GM13977 (cell line): Measurements from ENCODE around the gene OSBPL8.

Experiments
- DNase-seq: peaks from one replicate; pipeline ENCODE4 v3.0.0; 2012; ENCODE audit warnings: low spot score
- in situ Hi-C: fragments of 300-500 bp; cut with MboI; formaldehyde crosslinking; loops from one replicate; pipeline ENCODE4 v1.12.0; 2022; ENCODE audit warnings: low sequenced_read_pairs, low pct_unique_long_range_greater_than_20kb, mixed read lengths, inconsistent platforms; ENCODE audit not compliant: unreplicated experiment
- TF ChIP-seq, protein P1 (sequence below): IDR thresholded peaks from 2 replicates; pipeline ENCODE4 v1.5.1; 2012; ENCODE audit warnings: mild to moderate bottlenecking, control low read depth; ENCODE audit not compliant: insufficient read depth; ENCODE audit errors: extremely low read depth, missing control alignments

Gene OSBPL8

DNA sequence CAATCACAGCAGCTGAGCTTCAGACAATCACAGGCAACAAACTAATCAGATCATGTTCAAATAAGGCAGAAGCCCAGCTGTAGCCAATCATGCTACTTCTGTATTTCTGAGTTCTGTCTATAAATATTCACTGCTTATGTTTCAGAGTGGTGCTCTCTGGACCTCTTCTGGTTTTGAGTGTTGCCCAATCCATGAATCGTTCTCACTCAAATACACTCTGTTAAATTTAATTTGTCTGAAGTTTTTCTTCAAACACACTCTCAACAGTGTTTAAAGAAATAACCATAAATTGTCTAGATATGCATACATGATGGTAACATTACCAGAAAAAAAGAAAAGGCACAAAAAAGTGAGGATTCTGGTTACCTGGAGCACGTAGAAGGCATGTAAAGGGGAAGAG, 133.4 kb downstream of the OSBPL8 start:
- TF ChIP-seq, protein P1, sequence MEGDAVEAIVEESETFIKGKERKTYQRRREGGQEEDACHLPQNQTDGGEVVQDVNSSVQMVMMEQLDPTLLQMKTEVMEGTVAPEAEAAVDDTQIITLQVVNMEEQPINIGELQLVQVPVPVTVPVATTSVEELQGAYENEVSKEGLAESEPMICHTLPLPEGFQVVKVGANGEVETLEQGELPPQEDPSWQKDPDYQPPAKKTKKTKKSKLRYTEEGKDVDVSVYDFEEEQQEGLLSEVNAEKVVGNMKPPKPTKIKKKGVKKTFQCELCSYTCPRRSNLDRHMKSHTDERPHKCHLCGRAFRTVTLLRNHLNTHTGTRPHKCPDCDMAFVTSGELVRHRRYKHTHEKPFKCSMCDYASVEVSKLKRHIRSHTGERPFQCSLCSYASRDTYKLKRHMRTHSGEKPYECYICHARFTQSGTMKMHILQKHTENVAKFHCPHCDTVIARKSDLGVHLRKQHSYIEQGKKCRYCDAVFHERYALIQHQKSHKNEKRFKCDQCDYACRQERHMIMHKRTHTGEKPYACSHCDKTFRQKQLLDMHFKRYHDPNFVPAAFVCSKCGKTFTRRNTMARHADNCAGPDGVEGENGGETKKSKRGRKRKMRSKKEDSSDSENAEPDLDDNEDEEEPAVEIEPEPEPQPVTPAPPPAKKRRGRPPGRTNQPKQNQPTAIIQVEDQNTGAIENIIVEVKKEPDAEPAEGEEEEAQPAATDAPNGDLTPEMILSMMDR = no peak
- in situ Hi-C loops = no loop called here
- DNase-seq = no peak

DNA sequence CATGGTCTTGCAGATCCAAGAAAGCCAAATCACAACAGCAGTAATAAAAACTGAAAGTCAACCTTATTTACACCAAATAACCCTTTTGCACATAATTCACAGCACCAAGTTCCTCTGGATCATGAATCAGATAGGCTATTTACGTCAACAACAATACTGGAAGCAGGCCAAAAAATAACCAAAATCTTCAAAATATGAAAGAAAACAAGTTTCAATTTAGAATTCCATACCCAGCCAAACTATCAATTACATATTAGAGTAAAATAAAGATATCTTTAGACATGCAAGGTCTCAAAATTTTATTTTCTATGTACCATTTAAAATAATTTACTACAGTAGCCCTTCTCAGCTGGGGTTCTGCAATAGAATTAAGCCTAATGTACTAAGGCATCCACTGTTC, 134.6 kb downstream of the OSBPL8 start:
- DNase-seq = no peak
- TF ChIP-seq, protein P1 = no peak
- in situ Hi-C loops = no loop called here

DNA sequence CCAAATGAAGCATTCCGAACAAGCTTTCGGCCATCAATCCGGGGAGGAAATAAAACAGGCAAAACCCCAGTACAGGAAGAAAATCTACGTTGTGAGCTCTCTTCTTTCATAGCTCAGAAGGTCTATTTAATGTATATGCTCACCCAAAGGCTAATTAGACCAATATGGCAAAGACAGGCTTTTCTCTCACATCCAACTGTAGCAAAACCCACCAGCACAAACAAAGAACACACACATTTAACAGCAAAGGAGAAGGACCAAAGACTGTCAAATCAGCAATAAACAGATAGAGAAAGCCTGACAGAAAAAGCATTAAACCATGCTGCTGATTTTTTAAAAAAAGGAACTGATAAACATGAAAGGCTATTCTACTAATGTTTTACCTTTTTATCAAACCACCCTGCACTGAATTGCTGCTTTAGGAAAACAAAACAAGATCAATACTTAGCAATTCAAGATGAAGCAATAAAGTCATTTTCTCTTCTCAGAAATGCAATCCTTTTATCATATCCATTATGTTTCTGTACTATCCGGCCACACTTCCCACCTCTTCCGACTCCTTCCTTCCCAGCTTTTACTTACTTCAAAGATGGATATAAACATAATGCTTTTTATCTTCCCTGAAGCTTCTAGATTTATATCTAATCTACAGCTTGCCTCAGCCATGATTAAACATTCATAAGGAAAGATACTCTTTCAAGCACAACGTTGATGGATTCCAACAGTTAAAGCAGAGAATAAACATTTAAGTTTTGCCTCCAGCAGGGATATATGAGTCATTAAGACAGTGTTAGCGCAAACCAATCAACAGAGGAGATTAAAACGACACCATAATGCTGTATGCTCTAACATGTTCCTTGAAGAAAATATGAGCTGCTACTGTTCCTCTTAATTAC, 136.8 kb downstream of the OSBPL8 start:
- in situ Hi-C loops = no loop called here
- TF ChIP-seq, protein P1 = no peak
- DNase-seq = no peak

DNA sequence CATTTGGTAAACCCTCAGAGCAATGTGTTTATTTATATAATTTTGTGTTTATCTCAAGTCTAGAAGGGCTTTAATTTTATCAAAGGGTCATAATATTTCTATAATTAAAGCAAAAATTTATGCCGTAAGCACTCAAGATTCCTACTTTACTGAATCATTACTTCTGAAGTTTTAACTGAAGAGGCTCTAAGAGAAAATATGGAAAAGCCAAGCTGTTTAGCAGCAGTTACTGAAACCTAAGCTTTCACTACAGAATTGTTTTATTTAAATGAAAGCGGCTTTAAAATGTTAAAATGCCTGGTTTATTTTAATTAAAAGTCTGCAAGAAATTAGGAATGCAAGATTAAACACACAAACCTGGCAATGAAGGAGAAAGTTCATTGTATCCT, 137.4 kb downstream of the OSBPL8 start:
- DNase-seq = no peak
- in situ Hi-C loops = no loop called here
- TF ChIP-seq, protein P1 = no peak

DNA sequence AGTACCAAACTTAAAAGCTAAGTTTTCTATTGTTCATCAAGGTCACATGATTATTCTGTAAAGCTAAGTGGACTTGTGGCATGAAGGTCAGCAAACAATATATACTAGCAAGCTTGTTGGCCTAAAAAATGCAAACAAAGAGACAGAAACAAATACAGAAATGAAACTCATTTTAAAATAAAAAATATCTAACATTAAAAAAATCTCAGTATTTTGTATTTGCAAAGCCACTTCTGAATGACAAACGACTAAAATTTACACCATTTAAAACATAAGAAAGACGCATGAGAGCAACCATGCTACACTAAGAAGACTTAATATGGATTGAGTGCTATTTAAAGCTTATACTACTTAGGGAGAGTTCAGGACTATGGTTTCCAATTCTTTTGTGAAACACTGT, 138.5 kb downstream of the OSBPL8 start:
- TF ChIP-seq, protein P1 = no peak
- in situ Hi-C loops = no loop called here
- no peak for DNase-seq

- in situ Hi-C loops = no loop called here
- TF ChIP-seq, protein P1 = no peak
- no peak for DNase-seq
Observed at GRCh38 chr12:76420222-76420621, 139.3 kb downstream of the OSBPL8 start.
